ENCODE data around the gene TIMM17A.

TIMM17A gene

DNA sequence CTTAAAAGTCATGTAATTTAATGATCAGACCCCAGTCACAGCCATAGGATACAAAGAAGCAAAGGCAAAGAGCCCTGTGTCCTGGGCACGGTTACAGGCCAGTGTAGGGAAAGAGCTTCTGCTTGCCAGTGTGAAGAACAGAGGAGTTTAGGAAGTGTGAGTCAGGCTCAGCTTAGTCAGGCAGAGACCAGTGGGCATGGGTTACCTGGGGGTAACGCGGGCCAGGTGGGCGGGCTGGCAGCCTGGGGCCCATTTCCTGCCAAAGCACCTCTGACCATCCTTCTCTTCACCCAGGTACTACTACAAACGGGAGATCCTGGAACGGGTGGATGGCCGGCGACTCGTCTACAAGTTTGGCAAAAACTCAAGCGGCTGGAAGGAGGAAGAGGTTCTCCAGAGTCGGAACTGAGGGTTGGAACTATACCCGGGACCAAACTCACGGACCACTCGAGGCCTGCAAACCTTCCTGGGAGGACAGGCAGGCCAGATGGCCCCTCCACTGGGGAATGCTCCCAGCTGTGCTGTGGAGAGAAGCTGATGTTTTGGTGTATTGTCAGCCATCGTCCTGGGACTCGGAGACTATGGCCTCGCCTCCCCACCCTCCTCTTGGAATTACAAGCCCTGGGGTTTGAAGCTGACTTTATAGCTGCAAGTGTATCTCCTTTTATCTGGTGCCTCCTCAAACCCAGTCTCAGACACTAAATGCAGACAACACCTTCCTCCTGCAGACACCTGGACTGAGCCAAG is 59.8 kb downstream of the TIMM17A start:
- Histone ChIP-seq H3K27me3 (ENCODE audit: insufficient read depth, poor library complexity, severe bottlenecking) (peaks cover 7% of the 10 kb centered on the region), H3K27ac (replicated peaks) (no peak overlapping the region), H3K4me3 (replicated peaks; ENCODE audit: insufficient read depth, low read length) (no peak overlapping the region)
- TF ChIP-seq CTCF (IDR thresholded peaks at IDR 0.05; ENCODE audit: insufficient read depth, low read length) = no peak
- no peak for TF ChIP-seq REST (IDR thresholded peaks at IDR 0.05; ENCODE audit: insufficient replicate concordance, low read depth)
- no peak for TF ChIP-seq SPI1 (IDR thresholded peaks at IDR 0.05; ENCODE audit: borderline replicate concordance, low read depth)
- TF ChIP-seq GABPA (IDR thresholded peaks at IDR 0.05; ENCODE audit: low read depth) = no peak
- no peak for TF ChIP-seq POLR2AphosphoS5 (IDR thresholded peaks at IDR 0.05; ENCODE audit: low read depth)
- no peak for DNase-seq (ENCODE audit: low read depth in 1 of 2, low spot score in 1 of 2)

DNA sequence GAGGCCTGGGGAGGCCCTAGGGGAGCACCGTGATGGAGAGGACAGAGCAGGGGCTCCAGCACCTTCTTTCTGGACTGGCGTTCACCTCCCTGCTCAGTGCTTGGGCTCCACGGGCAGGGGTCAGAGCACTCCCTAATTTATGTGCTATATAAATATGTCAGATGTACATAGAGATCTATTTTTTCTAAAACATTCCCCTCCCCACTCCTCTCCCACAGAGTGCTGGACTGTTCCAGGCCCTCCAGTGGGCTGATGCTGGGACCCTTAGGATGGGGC is 60.3 kb downstream of the TIMM17A start:
- TF ChIP-seq REST (IDR thresholded peaks at IDR 0.05; ENCODE audit: insufficient replicate concordance, low read depth) (no peak), SPI1 (IDR thresholded peaks at IDR 0.05; ENCODE audit: borderline replicate concordance, low read depth) (no peak), GABPA (IDR thresholded peaks at IDR 0.05; ENCODE audit: low read depth) (no peak), POLR2AphosphoS5 (IDR thresholded peaks at IDR 0.05; ENCODE audit: low read depth) (no peak), CTCF (IDR thresholded peaks at IDR 0.05; ENCODE audit: insufficient read depth, low read length) (no peak)
- Histone ChIP-seq H3K27me3 (ENCODE audit: insufficient read depth, poor library complexity, severe bottlenecking) (peaks cover 7% of the 10 kb centered on the region), H3K27ac (replicated peaks) (no peak overlapping the region), H3K4me3 (replicated peaks; ENCODE audit: insufficient read depth, low read length) (no peak overlapping the region)
- DNase-seq (ENCODE audit: low read depth in 1 of 2, low spot score in 1 of 2) = no peak

GRCh38 chr1:202016022-202016810 is 60.9 kb downstream of the TIMM17A start:
- DNase-seq (ENCODE audit: low read depth in 1 of 2, low spot score in 1 of 2) = no peak
- Histone ChIP-seq H3K27me3 (ENCODE audit: insufficient read depth, poor library complexity, severe bottlenecking) (peaks cover 7% of the 10 kb centered on the region), H3K4me3 (replicated peaks; ENCODE audit: insufficient read depth, low read length) (no peak overlapping the region), H3K27ac (replicated peaks) (no peak overlapping the region)
- no peak for TF ChIP-seq SPI1 (IDR thresholded peaks at IDR 0.05; ENCODE audit: borderline replicate concordance, low read depth)
- TF ChIP-seq POLR2AphosphoS5 (IDR thresholded peaks at IDR 0.05; ENCODE audit: low read depth) = no peak
- no peak for TF ChIP-seq GABPA (IDR thresholded peaks at IDR 0.05; ENCODE audit: low read depth)
- no peak for TF ChIP-seq REST (IDR thresholded peaks at IDR 0.05; ENCODE audit: insufficient replicate concordance, low read depth)
- no peak for TF ChIP-seq CTCF (IDR thresholded peaks at IDR 0.05; ENCODE audit: insufficient read depth, low read length)

Measured in HL-60 (cell line).